ENCODE data around the gene NPTN.
A peak's percentile ranks its signal among the peaks of the same experiment; 100 is the strongest.
"Not testable (repeated sequence)": the region's sequence is repeated elsewhere in the genome, so short reads cannot be mapped to it uniquely, and the experiment has no call there.

Gene NPTN

GRCh38 chr15:73633111-73633990 is at the start of gene NPTN:
Gene NPTN (minus strand): TSS chr15:73633389. CDS start chr15:73633215, 174 bp downstream.
- peak; percentile 96 for DNase-seq (ENCODE audit: low spot score)

DNA sequence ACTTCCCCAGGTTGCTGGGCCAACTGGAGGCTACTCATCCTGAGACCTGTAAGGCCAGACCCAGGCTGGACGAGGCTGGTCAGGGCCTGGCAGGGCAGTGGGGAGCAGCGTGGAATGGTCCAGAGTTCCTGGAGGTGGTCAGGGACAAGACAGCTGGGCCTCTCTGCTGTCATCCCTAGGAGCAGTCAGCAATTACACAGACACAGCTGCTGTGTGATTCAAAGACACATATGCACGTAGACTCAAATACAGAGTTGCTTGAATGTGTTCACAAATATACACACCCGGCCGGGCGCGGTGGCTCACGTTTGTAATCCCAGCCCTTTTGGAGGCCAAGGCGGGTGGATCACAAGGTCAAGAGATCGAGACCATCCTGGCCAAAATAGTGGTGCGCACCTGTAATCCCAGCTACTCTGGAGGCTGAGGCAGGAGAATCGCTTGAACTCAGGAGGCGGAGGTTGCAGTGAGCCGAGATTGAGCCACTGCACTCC is 49.5 kb upstream of the NPTN start:
- no peak for DNase-seq (ENCODE audit: low spot score)

DNA sequence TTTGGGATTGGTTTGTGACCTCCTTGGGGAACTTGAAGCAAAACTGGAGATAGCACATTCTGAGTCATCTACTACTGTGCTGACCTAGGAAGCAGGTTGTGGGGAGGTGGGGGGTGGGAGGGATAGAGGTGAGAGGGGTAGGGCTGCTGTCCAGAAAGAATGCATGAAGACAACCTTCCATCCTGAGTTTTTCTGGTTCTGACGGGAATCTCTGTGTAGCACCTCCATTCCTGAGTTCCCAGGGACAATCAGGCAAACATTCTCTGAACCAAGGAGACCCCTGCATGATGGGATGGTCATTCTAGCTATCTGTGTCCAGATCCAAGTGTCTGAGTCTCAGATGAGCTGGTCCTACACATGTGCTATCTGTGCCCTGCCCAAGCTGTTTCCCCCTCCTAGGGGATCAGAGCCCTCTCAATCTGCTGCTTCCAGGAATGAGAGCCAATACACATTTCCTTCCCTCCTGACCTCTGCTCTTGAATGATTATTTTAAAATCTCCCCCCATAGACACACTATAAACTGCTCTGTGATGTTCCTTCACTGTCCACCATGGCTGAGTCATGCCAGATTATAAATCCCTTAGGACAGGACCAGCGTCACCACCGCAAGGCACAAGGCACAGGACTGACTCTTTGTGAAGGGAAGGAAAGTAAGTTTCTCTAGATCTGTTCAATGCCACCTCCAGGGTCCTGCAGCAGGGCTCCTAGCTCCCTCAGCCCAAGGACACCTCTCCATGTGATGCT is 48.8 kb upstream of the NPTN start:
- no peak for DNase-seq (ENCODE audit: low spot score)

- DNase-seq (ENCODE audit: low spot score) = no peak
Observed at GRCh38 chr15:73681063-73681462, 47.9 kb upstream of the NPTN start.

DNA sequence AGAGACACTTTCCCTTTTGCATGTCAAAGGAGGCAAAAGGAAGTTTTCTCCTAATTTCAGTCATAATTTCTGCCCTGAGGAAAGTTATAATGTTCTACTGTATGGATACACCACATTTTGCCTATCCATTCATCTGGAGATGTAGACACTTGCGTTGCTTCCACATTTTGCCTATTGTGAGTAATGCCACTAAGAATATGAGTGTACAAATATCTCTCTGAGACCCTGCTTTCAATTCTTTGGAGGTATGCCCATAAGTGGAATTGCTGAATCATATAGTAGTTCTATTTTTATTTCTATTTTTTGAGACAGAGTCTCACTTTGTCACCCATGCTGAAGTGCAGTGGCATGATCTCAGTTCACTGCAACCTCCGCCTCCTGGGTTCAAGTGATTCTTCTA is 47.4 kb upstream of the NPTN start:
- DNase-seq (ENCODE audit: low spot score) = no peak

DNA sequence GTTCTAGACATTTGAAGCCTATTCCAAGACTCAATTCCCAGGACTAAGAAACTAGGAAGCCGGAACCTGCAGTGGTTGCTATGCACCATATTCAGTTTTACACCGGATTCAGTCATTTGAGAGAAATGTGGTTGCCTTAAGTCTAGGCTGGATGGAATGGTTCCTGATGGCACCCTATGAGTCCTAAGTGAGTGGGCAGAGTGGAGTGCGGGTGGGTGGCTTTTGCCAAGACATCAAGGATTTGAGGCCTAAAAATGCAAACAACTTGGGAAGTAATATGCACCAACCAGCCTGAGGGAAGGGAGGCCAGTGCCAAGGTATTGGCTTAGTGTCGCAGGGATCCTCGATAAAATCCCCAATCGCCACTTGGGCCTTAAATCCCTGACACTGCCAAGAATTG is 46.8 kb upstream of the NPTN start:
- DNase-seq (ENCODE audit: low spot score) = no peak

DNA sequence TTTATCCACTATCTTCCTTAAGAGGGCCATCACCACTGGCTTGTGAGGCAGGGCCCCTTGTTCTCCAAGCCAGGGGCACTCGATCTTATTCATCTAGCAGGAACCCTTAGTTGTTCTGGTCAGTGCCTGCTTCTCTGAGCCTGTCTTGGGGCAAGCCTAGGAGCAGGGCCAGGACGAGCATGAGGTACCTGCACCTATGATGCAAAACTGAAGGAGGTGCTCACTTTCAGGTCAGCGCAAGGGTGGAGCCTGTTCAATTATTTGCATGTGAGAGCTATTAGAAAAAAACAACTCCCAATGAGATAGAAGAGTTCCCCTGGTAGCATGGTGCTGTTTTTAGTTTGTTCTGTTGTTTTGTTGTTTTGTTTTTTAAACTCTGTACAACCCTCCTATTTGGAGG is 46.0 kb upstream of the NPTN start:
- DNase-seq (ENCODE audit: low spot score) = no peak

GRCh38 chr15:73678498-73678897 is 45.3 kb upstream of the NPTN start:
- no peak for DNase-seq (ENCODE audit: low spot score)

DNA sequence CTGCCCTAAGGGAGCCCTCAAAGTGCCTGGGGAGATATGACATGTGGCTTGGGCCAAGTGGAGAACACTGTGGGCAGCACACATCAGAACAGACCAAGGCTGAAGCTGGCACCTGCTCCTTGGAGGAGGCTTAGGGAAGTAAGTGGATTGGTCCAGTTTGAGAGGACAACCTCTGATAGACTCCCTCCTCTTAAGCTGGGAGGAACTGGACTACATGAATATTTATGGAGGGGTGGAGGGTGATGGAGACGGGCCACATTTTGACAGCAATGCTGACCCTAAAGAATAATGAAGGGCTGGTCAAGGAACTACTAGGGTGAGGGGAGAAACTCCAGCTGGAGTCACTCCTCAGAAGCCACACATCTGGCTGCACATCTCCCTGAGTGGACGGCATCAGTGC is 44.5 kb upstream of the NPTN start:
- no peak for DNase-seq (ENCODE audit: low spot score)

- DNase-seq (ENCODE audit: low spot score) = peak; percentile 43
Observed at GRCh38 chr15:73677146-73677607, 44.0 kb upstream of the NPTN start.

GRCh38 chr15:73674587-73674986 is 41.4 kb upstream of the NPTN start:
- no peak for DNase-seq (ENCODE audit: low spot score)

GRCh38 chr15:73660455-73660854 is 27.3 kb upstream of the NPTN start:
- no peak for DNase-seq (ENCODE audit: low spot score)

- DNase-seq (ENCODE audit: low spot score) = no peak
Observed at GRCh38 chr15:73658645-73659044, 25.5 kb upstream of the NPTN start.

DNA sequence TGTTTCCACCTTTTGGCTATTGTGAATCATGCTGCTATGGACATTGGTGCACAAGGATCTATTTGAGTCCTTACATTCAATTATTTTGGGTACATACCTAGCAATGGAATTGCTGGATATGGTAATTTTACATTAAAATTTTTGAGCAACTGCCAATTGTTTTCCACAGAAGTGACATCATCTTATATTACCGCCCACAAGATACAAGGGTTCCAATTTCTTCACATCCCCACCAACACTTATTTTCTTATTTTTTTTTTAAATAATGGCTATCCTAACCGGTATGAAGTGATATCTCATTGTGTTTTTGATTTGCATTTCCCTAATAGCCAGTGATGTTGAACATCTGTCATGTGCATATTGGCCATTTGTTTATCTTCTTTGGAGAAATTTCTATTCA is 22.5 kb upstream of the NPTN start:
- DNase-seq (ENCODE audit: low spot score) = no peak

DNA sequence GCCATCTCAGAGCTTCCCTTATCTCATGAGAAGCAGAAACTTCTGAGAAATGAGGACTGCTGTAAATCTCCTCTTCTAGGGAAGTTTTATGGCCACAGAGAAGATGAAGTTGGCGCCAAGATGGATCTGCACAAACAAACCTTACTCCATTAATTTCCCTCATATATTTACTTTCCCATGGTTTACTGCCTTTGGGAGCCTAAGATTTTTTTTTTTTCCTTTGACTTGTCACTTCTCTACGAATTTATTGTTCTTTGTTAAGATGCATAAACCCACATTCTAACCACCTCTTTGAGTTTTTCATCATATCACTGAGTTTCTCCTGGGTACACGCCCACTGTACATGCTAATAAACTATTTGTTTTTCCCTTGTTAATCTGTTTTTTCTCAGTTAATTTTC is 21.5 kb upstream of the NPTN start:
- no peak for DNase-seq (ENCODE audit: low spot score)

GRCh38 chr15:73650416-73651126 is 17.4 kb upstream of the NPTN start:
- no peak for DNase-seq (ENCODE audit: low spot score)

DNA sequence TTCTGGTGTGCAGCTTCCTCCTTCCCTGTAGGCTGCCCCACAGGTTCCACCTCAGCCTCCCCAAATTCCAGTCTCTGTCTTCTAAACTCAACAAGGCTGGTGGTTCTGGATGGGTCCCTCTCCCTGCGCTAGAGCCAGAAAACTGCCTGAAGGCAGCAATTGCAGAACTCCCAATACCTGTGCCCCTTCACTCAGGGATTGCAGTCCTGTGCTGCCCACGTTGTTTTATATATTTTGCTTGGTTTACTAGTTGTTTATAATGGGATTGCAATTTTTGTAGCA is 14.8 kb upstream of the NPTN start:
- no peak for DNase-seq (ENCODE audit: low spot score)

DNA sequence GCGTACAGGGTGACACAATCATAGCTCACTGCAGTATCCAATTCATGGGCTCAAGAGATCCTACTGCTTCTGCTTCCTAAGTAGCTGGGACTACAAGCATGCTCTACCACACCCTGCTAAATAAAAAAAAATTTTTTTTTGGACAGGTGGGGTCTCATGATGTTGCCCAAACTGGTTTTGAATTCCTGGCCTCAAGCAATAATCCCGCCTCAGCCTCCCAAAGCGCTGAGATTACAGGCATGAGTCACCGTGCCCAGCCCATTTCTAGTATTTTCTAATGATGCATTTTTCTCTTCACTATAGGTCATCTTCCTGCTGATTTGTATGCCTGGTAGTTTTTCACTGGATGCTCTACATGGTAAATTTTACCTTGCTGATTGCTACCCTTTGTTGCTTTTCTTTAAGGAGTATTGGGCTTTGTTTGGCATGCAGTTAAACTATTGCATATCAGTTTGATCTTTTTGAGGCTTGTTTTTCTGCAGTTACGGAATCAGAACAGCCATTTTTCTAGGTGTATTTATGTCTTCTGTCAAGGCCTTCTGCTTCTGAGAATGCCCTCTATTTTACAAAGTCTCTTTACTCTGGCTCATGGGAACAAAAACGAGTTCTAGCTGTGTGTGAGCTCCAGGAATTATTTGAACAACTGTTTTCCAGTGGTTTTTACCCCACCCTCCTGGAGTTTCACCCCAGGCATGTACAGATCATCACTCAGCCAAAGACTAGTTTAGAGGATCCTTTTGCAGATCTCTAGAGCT is 14.2 kb upstream of the NPTN start:
- peak; percentile 23 for DNase-seq (ENCODE audit: low spot score)

DNA sequence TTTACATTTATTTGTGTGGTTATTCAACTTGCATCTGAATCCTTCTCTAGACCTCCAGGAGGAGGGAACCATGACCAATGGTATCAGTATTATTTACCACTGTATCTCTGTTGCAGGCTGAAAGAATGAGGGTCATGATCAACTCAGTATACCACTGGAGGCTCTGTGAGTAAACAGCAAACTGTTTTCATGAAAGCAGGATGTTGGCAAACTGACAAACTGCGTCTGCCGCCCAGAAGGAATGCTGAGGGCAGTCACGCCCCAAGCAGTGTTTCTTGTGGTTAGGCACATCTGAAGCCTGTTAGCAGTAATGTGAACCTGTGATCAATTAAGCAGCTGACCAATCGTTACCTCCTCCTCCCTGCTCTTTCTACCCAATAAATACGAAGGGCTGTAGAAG is 6.3 kb upstream of the NPTN start:
- not testable (repeated sequence) for DNase-seq (ENCODE audit: low spot score)

- no peak for DNase-seq (ENCODE audit: low spot score)
Observed at GRCh38 chr15:73637527-73637926, 4.3 kb upstream of the NPTN start.

DNA sequence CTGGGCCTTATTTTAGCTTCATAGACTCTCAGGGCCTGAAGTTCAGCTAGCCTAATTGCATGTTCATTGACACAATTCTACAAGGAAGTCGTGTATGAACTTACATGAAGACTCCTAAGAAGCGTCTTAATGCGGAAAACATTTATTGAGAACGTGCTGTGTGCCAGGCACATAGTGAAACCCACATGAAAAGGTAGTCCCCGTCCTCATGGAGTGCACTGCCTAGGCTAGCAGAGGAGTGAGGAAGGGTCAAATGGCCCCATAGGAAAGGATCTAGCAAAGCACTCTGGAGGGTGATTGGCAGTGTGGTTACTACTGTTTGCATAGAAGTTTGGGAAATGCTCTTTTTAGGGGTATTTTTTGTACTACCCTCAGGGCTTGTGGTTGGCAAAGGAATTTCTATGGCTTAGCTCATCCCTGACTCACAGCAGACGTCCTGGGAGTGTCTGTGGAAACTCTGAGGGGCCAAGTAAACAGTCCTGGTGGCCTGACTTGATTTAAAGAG is 854 bp upstream of the NPTN start:
- DNase-seq (ENCODE audit: low spot score) = peak; percentile 77

GRCh38 chr15:73632670-73633058 is 525 bp downstream of the NPTN start:
- DNase-seq (ENCODE audit: low spot score) = peak; percentile 8

All from RKO (cell line).